Central memory CD4-positive, alpha-beta T cell (primary cell): ENCODE results near the gene NEU2.
"Not testable (repeated sequence)": the region's sequence is repeated elsewhere in the genome, so short reads cannot be mapped to it uniquely, and the experiment has no call there.

Experiments
- DNase-seq: peaks from one replicate; pipeline ENCODE4 v3.0.0; 2022

NEU2 gene

GRCh38 chr2:233010569-233011267, 21.8 kb upstream of the NEU2 start:
- DNase-seq = no peak

GRCh38 chr2:233011268-233011650, 21.2 kb upstream of the NEU2 start:
- no peak for DNase-seq

GRCh38 chr2:233011702-233012131, 20.8 kb upstream of the NEU2 start:
- no peak for DNase-seq

DNA sequence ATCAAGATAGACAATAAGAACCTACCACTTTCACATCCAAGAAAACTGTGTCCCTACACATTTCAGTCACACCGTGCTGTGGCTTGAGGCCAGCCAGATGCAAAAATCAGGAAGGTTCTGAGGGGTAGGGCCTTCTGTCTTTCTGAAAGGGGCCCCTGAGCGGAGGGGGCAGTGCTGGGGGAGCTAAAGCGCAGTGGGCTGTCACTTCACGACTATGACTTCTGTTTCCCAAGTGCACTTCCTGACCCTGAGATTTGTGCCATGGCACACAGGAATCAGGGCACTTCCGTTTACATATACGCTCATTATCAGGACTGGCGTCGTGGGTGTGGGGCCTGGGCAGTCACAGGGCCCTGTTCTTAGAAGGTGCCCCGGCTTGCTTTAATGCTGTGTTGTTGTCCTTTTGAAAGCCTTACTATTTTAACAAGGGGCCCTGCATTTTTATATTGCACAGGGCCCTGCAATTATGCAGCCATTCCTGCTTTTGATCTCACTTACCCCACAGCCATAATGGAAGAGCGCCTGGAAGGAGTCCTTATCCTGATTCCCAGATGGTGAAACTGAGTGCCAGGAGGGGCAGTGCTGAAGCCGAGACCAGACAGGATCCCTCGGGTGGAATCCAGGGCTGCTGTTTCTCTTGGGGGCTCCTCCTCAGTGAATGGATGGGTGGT, 20.0 kb upstream of the NEU2 start:
- DNase-seq = no peak

- DNase-seq = no peak
Measured at GRCh38 chr2:233013027-233013461, 19.4 kb upstream of the NEU2 start, which contains the start of gene NGEF. TSS of gene NGEF (minus strand) at chr2:233013256. CDS start at chr2:232974890, 38,366 bp downstream.

GRCh38 chr2:233013650-233014049, 18.8 kb upstream of the NEU2 start:
- no peak for DNase-seq

- DNase-seq = no peak
Measured at GRCh38 chr2:233015019-233015645, 17.3 kb upstream of the NEU2 start.

DNA sequence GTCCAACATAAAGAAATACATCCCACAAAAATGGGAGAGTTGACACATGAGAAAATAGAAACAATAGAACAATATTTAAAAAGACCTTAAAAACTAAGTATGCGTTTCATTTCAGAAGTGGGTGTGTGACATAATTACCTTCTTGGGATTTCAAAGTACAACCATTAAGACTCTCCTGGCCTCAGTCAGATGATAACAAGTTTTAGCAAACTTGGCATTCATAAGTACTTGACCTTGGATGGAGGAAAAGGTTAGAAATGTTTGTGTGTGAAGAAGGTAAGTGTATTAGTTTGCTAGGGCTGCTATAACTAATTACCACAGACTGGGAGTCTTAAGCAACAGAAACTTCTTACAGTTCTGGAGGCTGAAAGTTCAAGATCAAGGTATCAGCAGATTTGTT, 14.5 kb upstream of the NEU2 start:
- no peak for DNase-seq

GRCh38 chr2:233019610-233020009, 12.9 kb upstream of the NEU2 start:
- not testable (repeated sequence) for DNase-seq

DNA sequence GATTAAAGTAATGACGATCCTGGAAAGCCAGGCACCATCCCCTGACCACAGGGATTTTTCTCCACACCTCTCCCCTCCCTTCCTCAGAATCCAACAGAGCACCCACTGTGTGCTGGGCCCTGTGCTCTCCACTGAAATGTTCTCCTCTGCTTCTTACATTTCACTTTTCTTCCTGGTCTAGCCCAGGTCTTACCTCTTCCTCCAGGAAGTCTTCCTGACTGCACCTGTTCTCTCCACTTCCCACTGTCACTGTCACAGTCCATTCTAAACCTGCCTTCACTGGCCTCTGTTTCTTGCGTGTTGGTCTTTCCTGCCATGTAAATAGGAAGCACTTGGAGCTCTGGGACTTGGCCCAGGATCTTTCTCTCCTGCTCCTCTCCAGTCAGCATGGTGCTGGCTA, 12.0 kb upstream of the NEU2 start:
- DNase-seq = no peak

GRCh38 chr2:233021771-233022170, 10.7 kb upstream of the NEU2 start:
- DNase-seq = no peak

DNA sequence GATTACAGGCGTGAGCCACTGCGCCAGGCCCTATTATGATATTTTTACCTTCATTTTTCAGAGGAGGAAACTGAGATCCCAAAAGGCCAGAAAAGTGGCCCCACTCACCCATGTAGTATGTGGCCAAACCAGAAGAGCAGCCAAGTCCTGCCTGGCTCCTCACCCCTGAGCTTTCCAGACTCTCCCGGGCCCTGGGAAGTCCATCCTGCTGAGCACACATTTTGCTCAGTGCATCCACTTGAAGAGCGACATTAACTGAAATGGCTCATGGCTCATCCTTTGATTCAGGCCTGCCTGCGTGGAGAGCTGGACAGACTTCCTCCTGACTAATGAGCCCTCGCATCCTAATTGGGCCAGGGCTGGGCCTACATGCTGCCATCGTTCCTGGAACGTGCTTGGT, 9.9 kb upstream of the NEU2 start:
- no peak for DNase-seq

DNA sequence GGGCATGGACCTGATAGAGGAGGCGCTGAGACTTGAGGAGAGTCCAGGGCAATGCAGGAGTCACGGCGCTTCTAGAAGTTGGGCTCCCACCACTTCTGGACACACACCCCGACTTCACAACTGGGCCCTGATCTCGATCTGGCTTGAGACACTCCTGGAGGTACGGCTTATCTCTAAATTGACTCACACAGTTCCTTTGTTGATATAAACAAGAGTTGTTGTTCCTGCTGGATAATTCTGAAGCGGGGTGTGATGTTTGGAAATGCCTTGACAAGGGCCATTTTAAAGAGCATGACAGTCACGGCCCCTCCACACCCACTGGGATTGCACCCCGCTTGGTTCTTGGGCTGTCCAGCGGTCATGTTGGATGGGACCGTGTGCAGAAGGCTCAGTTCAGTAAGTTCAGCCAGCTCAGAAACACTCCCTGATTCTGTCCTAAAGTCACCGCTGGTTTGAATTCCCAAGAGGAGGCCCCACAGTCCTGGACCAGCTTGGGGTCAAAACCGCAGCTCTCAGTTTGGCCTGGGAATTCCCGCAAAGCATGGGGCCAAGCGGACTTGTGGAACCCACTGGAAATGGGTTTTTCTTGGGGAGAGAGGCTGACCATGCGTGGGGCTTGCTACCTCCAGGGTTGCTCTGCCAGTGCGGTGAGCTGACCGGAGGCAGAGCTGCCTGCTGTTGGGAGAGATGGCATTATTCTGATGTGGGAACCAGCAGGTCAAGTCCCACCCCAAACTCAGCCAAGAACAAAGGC, 9.3 kb upstream of the NEU2 start:
- no peak for DNase-seq

- no peak for DNase-seq
Measured at GRCh38 chr2:233023761-233024410, 8.6 kb upstream of the NEU2 start.

DNA sequence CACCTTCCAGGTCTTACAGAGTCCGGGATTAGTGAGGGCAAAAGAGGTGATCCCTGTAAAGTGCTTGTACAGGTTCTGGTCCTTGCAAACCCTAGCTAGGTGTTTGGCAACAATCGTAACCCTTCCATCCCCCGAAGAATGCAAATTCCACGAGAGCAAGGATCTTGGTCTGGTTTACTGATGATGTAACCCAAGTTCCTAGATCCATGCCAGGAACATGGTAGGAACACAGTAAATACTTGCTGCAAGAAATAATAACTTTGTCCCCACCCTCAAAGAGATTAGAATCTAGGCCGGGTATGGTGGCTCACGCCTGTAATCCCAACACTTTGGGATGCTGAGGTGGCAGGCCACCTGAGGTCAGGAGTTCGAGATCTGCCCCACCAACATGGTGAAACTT, 6.8 kb upstream of the NEU2 start:
- no peak for DNase-seq

DNA sequence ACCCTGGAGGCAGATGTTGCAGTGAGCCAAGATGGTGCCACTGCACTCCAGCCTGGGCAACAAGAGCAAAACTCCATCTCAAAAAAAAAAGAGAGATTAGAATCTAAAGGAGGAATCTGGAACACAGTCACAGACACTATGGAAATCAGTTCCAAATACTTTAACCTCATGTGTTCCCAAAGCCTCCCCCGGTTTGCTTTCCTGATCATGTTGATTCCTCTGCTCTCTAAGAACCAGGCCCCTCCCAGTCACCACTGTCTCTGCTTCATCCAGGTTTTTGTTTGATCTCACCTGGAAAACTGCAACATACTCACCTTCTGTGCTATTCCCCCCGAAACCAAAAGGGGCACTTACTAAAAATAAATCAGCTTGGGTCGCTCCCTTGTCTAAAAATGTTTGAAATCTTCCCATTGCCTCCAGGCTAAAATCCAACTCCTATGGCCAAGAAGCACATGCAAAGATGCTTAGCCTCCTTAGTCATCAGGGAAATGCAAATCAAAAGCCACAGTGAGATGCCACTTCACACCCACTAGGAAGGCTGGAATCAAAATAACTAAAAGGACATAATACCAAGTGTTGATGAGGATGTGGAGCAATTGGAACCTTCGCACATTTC, 6.2 kb upstream of the NEU2 start:
- DNase-seq = no peak

- no peak for DNase-seq
Measured at GRCh38 chr2:233029321-233029720, 3.2 kb upstream of the NEU2 start.

DNA sequence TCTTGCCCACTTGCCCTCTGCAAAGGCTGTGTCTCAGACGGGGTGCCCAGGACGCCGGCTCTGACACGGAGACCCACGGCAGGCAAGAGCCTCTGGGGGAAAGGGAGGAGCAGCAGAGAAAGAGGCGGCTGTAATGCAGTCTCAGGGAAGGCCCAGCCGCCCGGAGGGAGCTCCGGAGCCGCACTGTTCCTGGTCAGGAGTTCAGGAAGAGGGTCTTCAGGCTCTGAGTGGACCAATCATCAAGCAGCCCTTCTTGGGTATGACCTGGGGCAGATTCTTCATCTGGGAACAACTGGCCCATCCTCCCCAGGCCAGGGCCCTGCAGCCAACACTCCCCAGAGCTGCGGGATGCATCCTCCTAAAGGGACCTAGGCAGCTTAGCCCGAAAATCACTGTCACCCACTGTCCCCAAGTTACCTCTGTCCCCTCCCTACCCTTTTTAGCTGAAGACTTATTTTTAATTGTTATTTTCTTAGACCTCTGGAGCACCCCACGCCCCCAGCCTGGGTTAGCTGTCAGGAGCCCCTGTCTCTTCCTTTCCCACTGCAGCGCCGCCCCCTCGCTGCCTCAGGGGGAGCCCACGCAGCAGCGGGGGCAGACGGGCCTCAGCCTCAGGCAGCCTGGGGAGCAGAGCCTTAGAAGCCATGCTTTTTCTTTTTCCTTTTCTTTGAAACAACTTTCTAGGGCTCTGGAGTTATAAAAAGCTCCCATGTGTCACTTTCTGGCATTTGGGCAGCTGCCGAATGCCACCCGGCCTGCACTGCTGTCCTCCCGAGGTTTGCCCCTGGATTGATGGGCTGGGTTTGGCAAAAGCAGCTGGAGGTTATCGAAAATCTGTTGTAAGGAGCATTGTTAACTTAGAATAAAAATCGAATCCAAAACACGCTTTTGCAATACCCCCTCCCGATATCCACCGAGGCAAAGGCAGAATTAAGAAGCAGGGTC, 644 bp upstream of the NEU2 start:
- DNase-seq = no peak

DNA sequence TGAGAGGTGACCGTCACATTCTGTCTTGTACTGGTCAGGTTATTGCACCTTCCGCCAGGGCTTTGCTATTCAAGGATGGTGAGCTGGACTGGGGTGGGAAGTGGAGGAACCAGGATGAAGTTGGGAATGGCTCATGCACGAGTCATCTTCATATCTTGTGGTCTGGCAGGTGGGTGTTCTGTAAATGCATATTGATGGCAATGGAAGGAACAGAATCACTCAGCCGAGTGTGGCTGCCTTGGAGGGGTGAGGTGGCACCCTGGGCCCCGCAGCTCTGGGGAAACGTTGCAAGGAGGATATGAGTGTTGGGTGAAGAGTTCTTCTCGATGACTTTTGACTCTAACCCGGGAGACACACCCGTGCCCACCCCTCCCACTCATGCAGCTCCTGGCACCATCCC, 1.2 kb downstream of the NEU2 start:
- DNase-seq = no peak

GRCh38 chr2:233034091-233034882, 1.8 kb downstream of the NEU2 start:
- no peak for DNase-seq
